Measurements from ENCODE around the gene STUM.

STUM gene

DNA sequence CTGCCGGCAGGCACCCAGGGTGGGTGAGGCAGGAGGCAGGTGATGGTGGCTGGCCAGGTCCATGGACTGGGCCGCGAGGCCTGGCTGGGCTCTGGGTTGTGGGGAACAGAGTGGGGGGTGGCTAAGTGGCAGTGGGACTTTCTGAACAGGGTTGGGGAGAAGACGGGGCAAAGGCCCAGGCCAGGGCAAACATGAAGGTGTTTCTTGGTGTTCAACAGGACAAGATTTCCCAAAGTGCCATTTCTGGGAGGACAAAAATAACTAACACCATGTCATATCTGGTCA lies 26.8 kb downstream of the STUM start:
- no peak for FAIRE-seq
- TF ChIP-seq, protein P1, sequence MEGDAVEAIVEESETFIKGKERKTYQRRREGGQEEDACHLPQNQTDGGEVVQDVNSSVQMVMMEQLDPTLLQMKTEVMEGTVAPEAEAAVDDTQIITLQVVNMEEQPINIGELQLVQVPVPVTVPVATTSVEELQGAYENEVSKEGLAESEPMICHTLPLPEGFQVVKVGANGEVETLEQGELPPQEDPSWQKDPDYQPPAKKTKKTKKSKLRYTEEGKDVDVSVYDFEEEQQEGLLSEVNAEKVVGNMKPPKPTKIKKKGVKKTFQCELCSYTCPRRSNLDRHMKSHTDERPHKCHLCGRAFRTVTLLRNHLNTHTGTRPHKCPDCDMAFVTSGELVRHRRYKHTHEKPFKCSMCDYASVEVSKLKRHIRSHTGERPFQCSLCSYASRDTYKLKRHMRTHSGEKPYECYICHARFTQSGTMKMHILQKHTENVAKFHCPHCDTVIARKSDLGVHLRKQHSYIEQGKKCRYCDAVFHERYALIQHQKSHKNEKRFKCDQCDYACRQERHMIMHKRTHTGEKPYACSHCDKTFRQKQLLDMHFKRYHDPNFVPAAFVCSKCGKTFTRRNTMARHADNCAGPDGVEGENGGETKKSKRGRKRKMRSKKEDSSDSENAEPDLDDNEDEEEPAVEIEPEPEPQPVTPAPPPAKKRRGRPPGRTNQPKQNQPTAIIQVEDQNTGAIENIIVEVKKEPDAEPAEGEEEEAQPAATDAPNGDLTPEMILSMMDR (IDR thresholded peaks at IDR 0.05; ENCODE audit: insufficient read depth, missing control alignments): no peak
- DNase-seq (ENCODE audit: insufficient read length, low spot score): no peak

DNA sequence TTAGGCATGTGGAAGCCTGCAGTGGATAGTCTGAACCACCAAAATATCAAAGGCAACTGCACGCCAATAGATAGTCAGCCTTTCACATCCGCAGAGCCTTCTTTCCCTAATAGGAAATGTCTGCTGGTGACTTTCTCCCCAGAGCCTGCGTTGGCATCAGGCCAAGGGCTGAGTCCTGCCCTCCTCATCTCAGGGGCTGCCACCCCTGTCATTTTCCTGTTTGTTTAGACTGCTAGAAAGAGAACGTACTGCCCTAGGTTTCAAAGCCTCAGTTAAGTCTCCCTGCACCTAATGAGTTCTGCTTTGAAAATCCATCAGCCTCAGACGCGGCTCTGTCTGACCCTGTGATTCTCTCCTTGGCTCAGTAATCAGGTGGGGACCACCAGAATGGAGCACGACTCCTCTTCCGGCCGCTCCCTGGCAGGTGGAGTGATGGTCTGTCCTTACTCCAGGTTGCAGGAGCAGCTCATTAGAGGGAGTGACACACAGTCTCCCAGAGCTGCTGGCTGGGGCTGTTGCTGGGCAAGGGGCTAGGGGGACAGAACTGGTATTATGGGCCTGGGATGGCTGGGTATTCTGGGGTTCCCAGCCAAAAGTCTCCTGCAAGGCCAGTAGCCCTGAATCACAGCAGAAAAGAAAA lies 27.3 kb downstream of the STUM start:
- TF ChIP-seq, protein P1 (IDR thresholded peaks at IDR 0.05; ENCODE audit: insufficient read depth, missing control alignments): no peak
- DNase-seq (ENCODE audit: insufficient read length, low spot score): no peak
- FAIRE-seq: no peak

DNA sequence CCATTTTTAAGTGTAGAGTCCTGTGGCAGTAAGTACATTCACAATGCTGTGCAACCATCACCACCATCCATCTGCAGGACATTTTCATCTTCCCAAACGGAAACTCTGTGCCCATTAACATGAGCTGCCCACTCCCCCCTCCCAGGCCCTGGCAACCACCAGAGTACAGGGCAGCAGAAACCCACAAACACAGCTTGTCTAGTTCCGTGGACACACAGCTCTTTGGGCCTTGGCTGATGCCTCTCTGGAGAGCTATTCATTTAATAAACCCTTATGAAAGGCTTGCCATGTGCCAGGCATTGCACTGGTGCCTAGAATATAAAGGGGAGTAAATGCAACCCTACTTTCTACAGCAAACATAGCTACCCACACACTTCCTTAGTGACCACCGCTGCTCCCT lies 28.0 kb downstream of the STUM start:
- no peak for DNase-seq (ENCODE audit: insufficient read length, low spot score)
- TF ChIP-seq, protein P1 (IDR thresholded peaks at IDR 0.05; ENCODE audit: insufficient read depth, missing control alignments): no peak
- FAIRE-seq: no peak

DNA sequence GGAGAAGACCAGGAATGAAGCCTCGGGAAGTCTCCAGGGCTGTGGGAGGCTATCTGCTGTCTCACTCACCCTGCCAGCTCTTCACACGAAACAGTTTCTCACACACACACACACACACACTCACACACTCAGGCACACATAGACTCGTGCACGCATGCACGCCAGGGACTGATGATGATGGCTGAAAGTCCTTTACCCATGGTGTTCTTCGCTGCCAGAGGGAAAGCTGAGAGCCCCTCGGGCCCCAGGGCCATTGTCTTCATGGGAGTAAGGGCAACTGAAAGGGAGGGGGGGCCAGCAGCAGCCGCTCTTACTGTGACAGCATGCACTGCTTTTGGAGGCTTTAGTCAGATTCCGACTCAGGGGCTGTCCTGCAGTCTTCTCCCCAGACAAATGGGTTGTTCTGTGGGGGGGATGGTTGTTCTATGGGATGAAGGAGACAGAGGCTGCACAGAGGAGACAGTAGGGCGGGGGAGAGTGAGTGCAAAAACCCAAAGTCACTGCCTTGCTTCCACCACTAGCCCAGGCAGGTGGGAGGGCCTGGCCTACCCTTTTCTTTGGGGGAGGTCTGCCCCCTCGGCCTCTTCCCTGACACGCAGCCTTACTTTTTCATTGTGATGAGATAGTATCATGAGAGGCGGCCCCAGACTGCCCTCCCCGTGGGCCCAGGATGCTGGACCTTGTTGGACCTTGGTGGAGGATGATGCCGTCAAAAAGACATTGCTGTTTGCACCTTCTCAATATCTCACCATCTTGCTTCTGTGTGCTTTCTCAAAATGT lies 29.0 kb downstream of the STUM start:
- TF ChIP-seq, protein P1 (IDR thresholded peaks at IDR 0.05; ENCODE audit: insufficient read depth, missing control alignments): no peak
- FAIRE-seq (no peak), DNase-seq (ENCODE audit: insufficient read length, low spot score) (no peak)

DNA sequence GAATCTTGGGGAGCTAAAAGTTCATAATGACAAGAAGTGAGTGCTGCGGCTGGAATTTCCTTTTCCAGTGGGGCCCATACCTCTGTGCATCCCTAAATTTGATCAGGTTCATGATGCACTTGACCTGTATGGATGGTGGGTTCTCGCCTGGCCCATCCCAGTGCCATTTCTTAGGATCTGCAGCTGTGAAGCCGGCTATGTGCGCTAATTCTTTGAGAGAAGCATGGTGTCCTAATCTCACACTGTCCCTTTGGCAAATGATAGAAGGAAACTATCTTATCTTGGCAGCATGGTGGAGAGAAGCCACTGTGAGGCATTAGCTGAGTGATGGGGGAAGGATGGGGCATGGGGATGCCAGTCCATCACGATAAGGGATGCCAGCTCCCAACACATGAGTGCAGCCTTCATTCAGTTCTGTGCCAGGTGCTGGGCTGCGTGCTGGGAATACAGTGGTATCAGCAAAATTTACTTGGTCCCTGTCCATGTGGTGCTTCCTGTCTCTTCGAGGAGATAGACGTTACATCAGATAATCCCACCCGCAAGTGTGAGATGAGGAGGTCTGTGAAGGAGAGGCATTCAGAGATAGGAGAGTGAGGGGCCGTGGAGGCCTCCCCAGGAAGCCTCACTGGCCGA lies 30.5 kb downstream of the STUM start:
- DNase-seq (ENCODE audit: insufficient read length, low spot score) (no peak), FAIRE-seq (no peak)
- TF ChIP-seq, protein P1 (IDR thresholded peaks at IDR 0.05; ENCODE audit: insufficient read depth, missing control alignments): no peak

DNA sequence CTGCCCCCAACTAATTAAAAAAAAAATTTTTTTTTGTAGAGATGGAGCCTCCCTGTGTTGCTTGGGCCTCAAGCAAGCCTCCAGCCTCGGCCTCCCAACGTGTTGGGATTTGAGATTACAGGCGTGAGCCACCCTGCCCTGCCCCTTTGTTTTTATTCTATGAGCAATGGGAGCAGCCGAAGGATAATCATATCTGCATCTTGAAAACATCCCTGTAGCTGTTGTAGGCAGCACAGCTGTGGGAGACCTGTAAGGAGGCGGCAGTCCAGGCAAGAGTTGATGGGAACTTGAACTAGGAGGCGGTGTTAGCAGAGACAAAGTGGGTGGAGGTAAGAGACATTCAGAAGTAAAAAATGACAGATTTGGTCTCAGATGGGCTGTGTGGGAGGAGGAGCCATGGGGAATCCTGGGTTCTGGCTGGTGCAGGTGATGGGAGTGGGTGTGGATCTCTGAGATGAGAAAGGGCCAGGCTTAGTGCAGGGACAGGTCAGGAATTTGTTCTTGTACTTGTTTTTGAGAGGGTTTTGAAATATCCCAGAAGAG lies 31.3 kb downstream of the STUM start:
- FAIRE-seq (no peak), DNase-seq (ENCODE audit: insufficient read length, low spot score) (no peak)
- TF ChIP-seq, protein P1 (IDR thresholded peaks at IDR 0.05; ENCODE audit: insufficient read depth, missing control alignments): no peak
